GM20000 (cell line): ENCODE data around the gene OR10R2.
"Not testable (repeated sequence)": the region's sequence is repeated elsewhere in the genome, so short reads cannot be mapped to it uniquely, and the experiment has no call there.

Source experiments
- DNase-seq: peaks from one replicate; pipeline ENCODE4 v3.0.0; 2012; ENCODE audit warnings: low spot score
- CTCF ChIP-seq: IDR thresholded peaks from 2 replicates; pipeline ENCODE4 v1.5.1; 2012; ENCODE audit warnings: mild to moderate bottlenecking, control low read depth; ENCODE audit errors: extremely low read depth, missing control alignments

Gene OR10R2

GRCh38 chr1:158471920-158472319, at the start of gene OR10R2:
OR10R2 (plus strand) TSS chr1:158472220; CDS start chr1:158472326, 106 bp downstream.
- no peak for DNase-seq
- TF ChIP-seq CTCF = no peak

GRCh38 chr1:158425027-158425426, 47.0 kb upstream of the OR10R2 start:
- DNase-seq = no peak
- TF ChIP-seq CTCF = no peak

- TF ChIP-seq CTCF = no peak
- DNase-seq = no peak
Observed at GRCh38 chr1:158426137-158426536, 45.9 kb upstream of the OR10R2 start, which contains the start of gene OR10K2. OR10K2 (minus strand) TSS chr1:158426237; CDS start chr1:158420866, 5,371 bp downstream.

GRCh38 chr1:158430163-158430562, 41.9 kb upstream of the OR10R2 start:
- not testable (repeated sequence) for DNase-seq

GRCh38 chr1:158434741-158435140, 37.3 kb upstream of the OR10R2 start:
- no peak for DNase-seq
- no peak for TF ChIP-seq CTCF

- no peak for TF ChIP-seq CTCF
- no peak for DNase-seq
Observed at GRCh38 chr1:158445376-158445775, 26.6 kb upstream of the OR10R2 start.

- DNase-seq = no peak
- no peak for TF ChIP-seq CTCF
Observed at GRCh38 chr1:158454537-158454936, 17.5 kb upstream of the OR10R2 start.

GRCh38 chr1:158457246-158457645, 14.8 kb upstream of the OR10R2 start:
- TF ChIP-seq CTCF = no peak
- DNase-seq = no peak
